HEK293T (cell line): Measurements from ENCODE around the gene EPB41L2.

Experiments
- CTCF ChIA-PET: fragments of 350-600 bp; formaldehyde crosslinking; extraction: SDS; loops from one replicate; lab custom pipeline; 2021; ENCODE audit warnings: antibody characterized with exemption, inconsistent platforms; lab: Yijun Ruan, JAX
- POLR2A ChIA-PET: fragments of 350-600 bp; formaldehyde crosslinking; extraction: SDS; loops from one replicate; lab custom pipeline; 2020; ENCODE audit warnings: antibody characterized with exemption, inconsistent platforms; lab: Yijun Ruan, JAX
- DNase-seq: peaks from one replicate; pipeline ENCODE4 v3.0.0; 2012; ENCODE audit warnings: mixed read lengths; ENCODE audit errors: extremely low spot score
- ARNT ChIP-seq: fragments of 450-650 bp; IDR thresholded peaks from 2 replicates; pipeline ENCODE4 v1.6.1; 2017; ENCODE audit warnings: mild to moderate bottlenecking
- BHLHE40 ChIP-seq: fragments of 450-650 bp; IDR thresholded peaks from 2 replicates; pipeline ENCODE4 v1.6.1; 2016; ENCODE audit warnings: mild to moderate bottlenecking, moderate library complexity, borderline replicate concordance
- CTBP1 ChIP-seq: fragments of 450-650 bp; IDR thresholded peaks from 2 replicates; pipeline ENCODE4 v1.6.1; 2016; ENCODE audit warnings: borderline replicate concordance
- ELF4 ChIP-seq: fragments of 450-650 bp; IDR thresholded peaks from 2 replicates; pipeline ENCODE4 v1.6.1; 2017; ENCODE audit warnings: antibody characterized with exemption
- FOXA1 ChIP-seq: fragments of 450-650 bp; IDR thresholded peaks from 2 replicates; pipeline ENCODE4 v1.6.1; 2016; ENCODE audit warnings: mild to moderate bottlenecking
- FOXK2 ChIP-seq: fragments of 450-650 bp; IDR thresholded peaks from 2 replicates; pipeline ENCODE4 v1.6.1; 2016; ENCODE audit warnings: mild to moderate bottlenecking
- FOXM1 ChIP-seq: fragments of 450-650 bp; IDR thresholded peaks from 2 replicates; pipeline ENCODE4 v1.6.1; 2017; ENCODE audit warnings: mild to moderate bottlenecking, borderline replicate concordance
- HDGF ChIP-seq: fragments of 450-650 bp; IDR thresholded peaks from 2 replicates; pipeline ENCODE4 v1.6.1; 2017; ENCODE audit warnings: antibody characterized with exemption, borderline replicate concordance
- L3MBTL2 ChIP-seq: fragments of 450-650 bp; conservative IDR thresholded peaks from 2 replicates; pipeline ENCODE4 v1.6.1; 2016; ENCODE audit warnings: mild to moderate bottlenecking
- LEF1 ChIP-seq: fragments of 450-650 bp; IDR thresholded peaks from 2 replicates; pipeline ENCODE4 v1.6.1; 2017; ENCODE audit warnings: mild to moderate bottlenecking, borderline replicate concordance
- NFRKB ChIP-seq: fragments of 450-650 bp; IDR thresholded peaks from 2 replicates; pipeline ENCODE4 v1.6.1; 2016; ENCODE audit warnings: mild to moderate bottlenecking, moderate library complexity
- PKNOX1 ChIP-seq: fragments of 450-650 bp; IDR thresholded peaks from 2 replicates; pipeline ENCODE4 v1.6.1; 2016
- SP1 ChIP-seq: fragments of 450-650 bp; IDR thresholded peaks from 2 replicates; pipeline ENCODE4 v1.6.1; 2017
- SUZ12 ChIP-seq: fragments of 450-650 bp; IDR thresholded peaks from 2 replicates; pipeline ENCODE4 v1.6.1; 2016; ENCODE audit warnings: mild to moderate bottlenecking
- TARDBP ChIP-seq: fragments of 450-650 bp; IDR thresholded peaks from 2 replicates; pipeline ENCODE4 v1.6.1; 2016
- ZNF384 ChIP-seq: fragments of 450-650 bp; IDR thresholded peaks from 2 replicates; pipeline ENCODE4 v1.6.1; 2016

The EPB41L2 gene

DNA sequence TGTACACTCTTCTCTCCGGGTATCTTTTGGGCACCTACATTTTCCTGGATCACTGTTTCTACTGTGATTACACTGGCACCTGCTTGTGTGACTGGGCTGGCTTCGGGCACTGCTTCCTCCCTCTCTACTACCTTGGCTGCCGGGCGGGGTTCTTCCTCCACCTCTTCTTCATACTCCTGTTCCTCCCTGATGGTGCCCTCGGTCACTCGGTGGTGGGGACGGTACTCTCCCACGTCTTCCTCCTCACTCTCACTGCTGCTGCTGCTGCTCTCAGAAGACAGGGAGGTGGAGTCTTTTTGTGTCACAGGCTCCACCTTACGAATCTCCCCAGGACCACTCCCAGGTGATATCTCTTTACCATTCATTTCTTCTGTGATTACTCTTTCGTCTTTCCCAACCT is 193.4 kb downstream of the EPB41L2 start:
- CTCF ChIA-PET, result no interaction called here
- POLR2A ChIA-PET, result no interaction called here

DNA sequence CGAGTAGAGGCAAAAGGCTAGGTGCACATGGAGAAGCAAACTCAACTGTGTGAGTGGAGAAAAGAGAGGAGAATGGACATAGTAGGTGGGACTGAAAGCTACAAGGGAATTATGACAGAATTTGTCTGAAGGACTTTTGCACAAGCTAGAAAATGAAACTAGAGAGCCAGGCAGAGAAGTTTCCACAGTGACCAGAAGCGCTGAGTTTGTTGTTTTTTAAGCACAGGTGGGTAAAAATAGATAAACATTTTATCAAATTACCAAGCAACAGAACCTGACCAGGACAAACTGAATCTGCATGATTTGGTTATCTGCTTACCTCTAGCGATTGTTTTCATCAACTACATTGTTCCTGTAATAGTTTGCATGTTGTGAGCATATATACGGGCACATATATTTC is 197.3 kb downstream of the EPB41L2 start:
- no peak for DNase-seq
- no peak for TF ChIP-seq FOXM1
- no peak for TF ChIP-seq SUZ12
- no peak for TF ChIP-seq HDGF
- no peak for TF ChIP-seq FOXA1
- TF ChIP-seq ELF4, result no peak
- no peak for TF ChIP-seq TARDBP
- TF ChIP-seq CTBP1, result no peak
- no peak for TF ChIP-seq SP1
- TF ChIP-seq PKNOX1, result no peak
- no peak for TF ChIP-seq BHLHE40
- no peak for TF ChIP-seq FOXK2
- TF ChIP-seq L3MBTL2, result no peak
- TF ChIP-seq ZNF384, result no peak
- TF ChIP-seq ARNT, result no peak
- no peak for TF ChIP-seq LEF1
- TF ChIP-seq NFRKB, result no peak
- POLR2A ChIA-PET, result no interaction called here
- CTCF ChIA-PET, result no interaction called here

More for the DNA sequence above, 193.4 kb downstream of the EPB41L2 start:
- no peak for DNase-seq
- no peak for TF ChIP-seq ZNF384

DNA sequence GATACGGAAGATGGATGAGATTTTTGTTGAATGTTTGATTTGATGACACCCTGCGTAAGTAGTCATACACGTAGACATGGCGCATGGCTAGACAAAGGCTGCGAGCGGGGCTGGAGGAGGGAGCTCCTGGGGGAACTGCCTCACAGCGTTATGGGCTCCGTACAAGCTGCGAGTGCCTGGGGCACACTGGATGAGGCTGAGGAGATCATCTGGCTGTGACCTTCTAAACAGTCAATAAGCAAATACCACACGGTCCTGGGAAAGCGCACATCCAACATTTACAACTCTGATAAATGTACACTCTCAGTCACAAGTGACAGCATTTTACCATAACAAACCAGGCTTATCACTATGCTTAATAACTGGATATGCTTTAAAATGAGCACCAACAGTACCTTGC is 198.7 kb downstream of the EPB41L2 start:
- ChIA-PET CTCF (no interaction called here), POLR2A (no interaction called here)
- DNase-seq, result no peak
- TF ChIP-seq ELF4 (no peak), SUZ12 (no peak), SP1 (no peak)

DNA sequence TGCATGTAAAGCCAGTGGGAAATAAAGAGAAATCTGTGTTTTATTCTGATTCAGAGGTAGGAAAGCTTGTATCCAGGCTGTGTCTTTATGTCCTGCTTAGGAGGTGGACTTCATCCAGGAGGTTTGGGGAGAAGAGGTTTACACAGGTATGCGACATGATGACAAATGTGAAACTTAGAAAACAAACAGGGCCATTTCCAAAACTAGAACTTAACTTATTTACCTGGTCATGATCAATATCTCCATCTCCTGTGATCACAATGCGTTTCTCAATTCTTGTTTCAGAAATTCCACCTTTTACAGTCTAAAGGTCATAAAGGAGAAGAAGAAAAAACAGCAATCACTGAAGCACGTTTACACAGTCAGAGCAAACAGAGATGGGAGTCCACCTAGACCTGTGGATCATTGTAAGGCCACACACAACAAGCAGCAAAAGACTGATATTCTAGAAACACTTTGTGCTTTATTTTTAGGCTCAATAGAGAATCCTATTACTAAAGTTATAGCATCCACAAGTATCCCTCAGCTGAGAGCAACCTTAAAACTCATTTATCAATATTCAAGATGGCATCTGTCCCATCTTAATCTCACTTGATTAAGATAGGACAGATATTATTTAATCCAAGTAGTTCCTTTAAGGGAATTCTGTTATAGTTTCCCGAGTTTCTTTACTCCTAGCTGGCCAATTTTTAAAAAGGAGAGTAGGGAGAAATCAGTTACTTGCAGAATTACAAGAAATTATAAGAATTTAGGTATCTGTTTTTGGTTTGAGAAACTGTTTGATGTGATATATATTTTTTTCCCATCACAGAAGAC is 199.4 kb downstream of the EPB41L2 start:
- ChIA-PET CTCF (interaction anchor here (1.7 kb wide), 1 partner anchor 9 kb away, joined by 6 read pairs; no protein-coding TSS in a partner anchor), POLR2A (no interaction called here)
- no peak for DNase-seq
- TF ChIP-seq CTBP1, result no peak
- TF ChIP-seq FOXK2, result no peak
- TF ChIP-seq FOXA1, result no peak
- no peak for TF ChIP-seq NFRKB
- TF ChIP-seq ARNT, result no peak
- TF ChIP-seq SUZ12, result no peak

DNA sequence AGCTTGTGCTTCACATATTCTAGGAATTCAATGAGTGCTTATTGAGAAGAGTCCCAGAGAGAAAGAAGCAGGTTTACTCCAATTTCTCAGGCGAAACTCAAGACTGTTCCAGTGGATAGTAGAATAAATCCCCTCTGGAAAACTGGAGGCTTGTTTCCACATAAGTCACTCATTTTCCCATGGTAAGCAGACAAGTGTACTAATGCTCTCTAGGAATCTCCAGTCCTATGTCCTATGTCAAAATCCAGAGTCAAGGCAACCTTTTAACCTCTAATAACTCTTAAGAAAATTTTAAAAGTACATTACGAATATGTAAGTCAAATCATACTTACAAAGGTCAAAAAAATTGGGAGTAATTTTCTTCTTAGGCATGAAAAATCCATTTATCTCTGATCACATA is 200.7 kb downstream of the EPB41L2 start:
- POLR2A ChIA-PET, result no interaction called here
- no peak for TF ChIP-seq FOXM1
- TF ChIP-seq ARNT, result no peak
- TF ChIP-seq SP1, result no peak
- TF ChIP-seq CTBP1, result no peak
- TF ChIP-seq ELF4, result no peak
- no peak for DNase-seq
- CTCF ChIA-PET, result interaction anchor here (1.7 kb wide), 1 partner anchor 10 kb away, joined by 6 read pairs; no protein-coding TSS in a partner anchor

DNA sequence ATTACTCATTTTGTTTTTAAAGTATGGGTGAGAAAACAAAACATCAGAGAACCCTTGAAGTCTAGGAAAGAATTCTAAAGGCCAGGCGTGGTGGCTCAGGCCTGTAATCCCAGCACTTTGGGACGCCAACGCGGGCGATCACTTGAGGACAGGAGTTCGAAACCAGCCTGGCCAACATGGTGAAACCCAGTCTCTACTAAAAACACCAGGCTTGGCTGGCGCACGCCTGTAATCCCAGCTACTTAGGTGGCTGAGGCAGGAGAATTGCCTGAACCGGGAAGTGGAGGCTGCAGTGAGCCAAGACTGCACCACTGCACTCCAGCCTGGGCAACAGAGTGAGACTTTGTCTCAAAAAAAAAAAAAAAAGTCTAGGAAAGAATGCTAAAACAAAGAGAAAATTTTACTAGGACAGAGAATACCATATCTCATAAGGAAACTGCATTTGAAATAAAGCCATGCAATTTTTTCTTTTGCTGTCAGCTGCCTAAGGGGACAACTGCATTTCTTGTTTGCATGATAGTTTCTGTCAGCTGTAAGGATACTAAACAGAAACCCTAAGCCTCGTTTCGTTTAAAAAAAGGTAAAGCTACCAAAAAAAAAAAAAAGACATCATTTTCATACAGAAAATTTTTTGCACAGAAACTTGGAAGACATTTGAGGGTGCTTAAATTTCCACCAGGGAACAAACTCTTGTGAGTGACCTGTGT is 203.7 kb downstream of the EPB41L2 start:
- no peak for TF ChIP-seq HDGF
- TF ChIP-seq PKNOX1, result no peak
- no peak for TF ChIP-seq FOXA1
- no peak for TF ChIP-seq LEF1
- TF ChIP-seq FOXK2, result no peak
- TF ChIP-seq TARDBP, result no peak
- TF ChIP-seq CTBP1, result no peak
- POLR2A ChIA-PET, result no interaction called here
- no peak for DNase-seq
- CTCF ChIA-PET, result interaction anchor here (0.5 to 1.1 kb wide), 3 partner anchors 13 to 502 kb away, joined by 3 to 7 read pairs (median 3); no protein-coding TSS in a partner anchor

DNA sequence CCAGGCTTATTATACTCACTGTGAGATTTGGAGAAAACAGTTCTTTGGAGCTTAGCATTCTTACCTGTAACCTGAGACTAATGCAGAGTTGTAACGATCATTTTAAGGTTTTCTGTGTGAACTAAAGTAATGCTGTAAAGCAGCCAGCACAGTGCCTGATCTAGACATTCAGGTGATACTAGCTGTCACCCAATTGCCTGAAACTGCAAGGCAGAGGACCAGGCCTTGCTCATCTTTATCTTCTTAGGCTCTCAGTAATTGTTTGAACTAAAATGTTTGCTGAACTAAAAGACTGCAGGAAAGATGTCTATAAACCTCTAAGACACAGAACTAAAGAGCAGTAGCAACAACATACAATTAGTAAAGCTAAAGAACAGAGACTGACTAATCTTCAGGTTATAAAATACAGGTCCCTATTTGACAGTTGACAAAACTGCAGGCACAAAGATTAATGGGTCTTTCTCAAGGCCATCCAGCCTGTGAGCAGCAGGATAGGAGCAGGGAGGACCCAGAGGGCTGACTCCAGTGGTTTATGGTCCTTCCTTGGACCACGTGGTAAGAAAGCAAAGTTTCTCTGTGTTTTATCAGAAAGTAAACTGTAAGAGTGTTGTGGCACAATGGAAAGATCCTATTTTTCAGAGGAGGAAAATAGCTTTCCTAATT is 204.4 kb downstream of the EPB41L2 start:
- CTCF ChIA-PET, result interaction anchor here (0.5 to 0.7 kb wide), 2 partner anchors 21 to 501 kb away, joined by 3 read pairs; no protein-coding TSS in a partner anchor
- TF ChIP-seq SP1 (no peak), LEF1 (no peak), ELF4 (no peak), BHLHE40 (no peak), L3MBTL2 (no peak), FOXK2 (no peak), ZNF384 (no peak), TARDBP (no peak), CTBP1 (no peak), SUZ12 (no peak), ARNT (no peak), PKNOX1 (no peak), NFRKB (no peak), HDGF (no peak), FOXA1 (no peak), FOXM1 (no peak)
- no peak for DNase-seq
- POLR2A ChIA-PET, result no interaction called here
